SK-N-SH (cell line): ENCODE data around the gene TMEM213.

Source experiments
- MEF2A ChIP-seq: IDR thresholded peaks from 2 replicates; pipeline ENCODE4 v1.4.0; 2012; ENCODE audit warnings: low read depth, borderline replicate concordance
- POLR2AphosphoS5 ChIP-seq: IDR thresholded peaks from 2 replicates; pipeline ENCODE4 v1.6.1; 2012; ENCODE audit warnings: low read depth, low read length
- TF ChIP-seq, protein P1 (sequence below): fragments of 200-600 bp; sonication (generic); IDR thresholded peaks from 2 replicates; pipeline ENCODE4 v1.6.1; 2017; ENCODE audit warnings: antibody characterized with exemption, mild to moderate bottlenecking, moderate library complexity
- TF ChIP-seq, protein P2 (sequence below): IDR thresholded peaks from 2 replicates; pipeline ENCODE4 v1.4.0; 2012; ENCODE audit warnings: low read depth

DNA sequence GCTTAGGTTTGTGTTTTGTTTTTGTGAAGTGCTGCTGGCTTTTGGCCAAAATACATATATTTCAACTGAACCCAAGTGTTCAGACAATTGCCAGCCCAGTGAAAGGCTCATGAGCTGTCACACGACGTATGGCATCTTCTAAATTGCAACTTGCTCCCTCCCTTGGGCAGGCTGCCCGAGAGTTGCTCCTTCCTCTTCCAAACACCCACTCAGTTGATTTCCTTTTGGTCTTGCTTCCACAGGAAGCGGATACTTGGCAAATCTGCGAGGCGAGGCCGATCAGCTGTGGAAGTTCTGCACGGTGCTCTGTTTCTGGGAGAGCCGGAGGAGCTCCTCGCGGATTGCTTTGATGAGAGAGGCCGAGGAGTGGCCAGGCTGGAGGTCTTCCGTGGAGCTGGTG lies 39.8 kb downstream of the TMEM213 start:
- TF ChIP-seq, protein P1, sequence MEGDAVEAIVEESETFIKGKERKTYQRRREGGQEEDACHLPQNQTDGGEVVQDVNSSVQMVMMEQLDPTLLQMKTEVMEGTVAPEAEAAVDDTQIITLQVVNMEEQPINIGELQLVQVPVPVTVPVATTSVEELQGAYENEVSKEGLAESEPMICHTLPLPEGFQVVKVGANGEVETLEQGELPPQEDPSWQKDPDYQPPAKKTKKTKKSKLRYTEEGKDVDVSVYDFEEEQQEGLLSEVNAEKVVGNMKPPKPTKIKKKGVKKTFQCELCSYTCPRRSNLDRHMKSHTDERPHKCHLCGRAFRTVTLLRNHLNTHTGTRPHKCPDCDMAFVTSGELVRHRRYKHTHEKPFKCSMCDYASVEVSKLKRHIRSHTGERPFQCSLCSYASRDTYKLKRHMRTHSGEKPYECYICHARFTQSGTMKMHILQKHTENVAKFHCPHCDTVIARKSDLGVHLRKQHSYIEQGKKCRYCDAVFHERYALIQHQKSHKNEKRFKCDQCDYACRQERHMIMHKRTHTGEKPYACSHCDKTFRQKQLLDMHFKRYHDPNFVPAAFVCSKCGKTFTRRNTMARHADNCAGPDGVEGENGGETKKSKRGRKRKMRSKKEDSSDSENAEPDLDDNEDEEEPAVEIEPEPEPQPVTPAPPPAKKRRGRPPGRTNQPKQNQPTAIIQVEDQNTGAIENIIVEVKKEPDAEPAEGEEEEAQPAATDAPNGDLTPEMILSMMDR = no peak
- no peak for TF ChIP-seq MEF2A
- no peak for TF ChIP-seq POLR2AphosphoS5
- TF ChIP-seq, protein P2, sequence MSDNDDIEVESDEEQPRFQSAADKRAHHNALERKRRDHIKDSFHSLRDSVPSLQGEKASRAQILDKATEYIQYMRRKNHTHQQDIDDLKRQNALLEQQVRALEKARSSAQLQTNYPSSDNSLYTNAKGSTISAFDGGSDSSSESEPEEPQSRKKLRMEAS = no peak
